Nephron progenitor cell (in vitro differentiated cells): ENCODE data around the gene NOC3L.

ENCODE experiments used
- DNase-seq: peaks from one replicate; pipeline ENCODE4 v3.0.0; 2021
- H3K27ac Mint-ChIP-seq: 2 replicates; pipeline ENCODE4 v1.8.0; 2021; ENCODE audit warnings: mild to moderate bottlenecking, moderate library complexity, mixed read lengths
- H3K27me3 Mint-ChIP-seq: 2 replicates; pipeline ENCODE4 v1.8.0; 2021; ENCODE audit warnings: mild to moderate bottlenecking, low read depth, mixed read lengths; ENCODE audit not compliant: poor library complexity
- H3K36me3 Mint-ChIP-seq: 2 replicates; pipeline ENCODE4 v1.8.0; 2021; ENCODE audit warnings: low read depth, mixed read lengths
- H3K4me1 Mint-ChIP-seq: 2 replicates; pipeline ENCODE4 v1.8.0; 2021; ENCODE audit warnings: mixed read lengths
- H3K4me3 Mint-ChIP-seq: 2 replicates; pipeline ENCODE4 v1.8.0; 2021; ENCODE audit warnings: mild to moderate bottlenecking, moderate library complexity, mixed read lengths
- H3K9me3 Mint-ChIP-seq: 2 replicates; pipeline ENCODE4 v1.8.0; 2021; ENCODE audit warnings: mild to moderate bottlenecking, moderate library complexity, mixed read lengths
- TF ChIP-seq, protein P1 (sequence below): fragments of 200-600 bp; sonication (generic); IDR thresholded peaks from 2 replicates; pipeline ENCODE4 v1.5.0; 2021; ENCODE audit warnings: antibody characterized with exemption

Gene NOC3L

DNA sequence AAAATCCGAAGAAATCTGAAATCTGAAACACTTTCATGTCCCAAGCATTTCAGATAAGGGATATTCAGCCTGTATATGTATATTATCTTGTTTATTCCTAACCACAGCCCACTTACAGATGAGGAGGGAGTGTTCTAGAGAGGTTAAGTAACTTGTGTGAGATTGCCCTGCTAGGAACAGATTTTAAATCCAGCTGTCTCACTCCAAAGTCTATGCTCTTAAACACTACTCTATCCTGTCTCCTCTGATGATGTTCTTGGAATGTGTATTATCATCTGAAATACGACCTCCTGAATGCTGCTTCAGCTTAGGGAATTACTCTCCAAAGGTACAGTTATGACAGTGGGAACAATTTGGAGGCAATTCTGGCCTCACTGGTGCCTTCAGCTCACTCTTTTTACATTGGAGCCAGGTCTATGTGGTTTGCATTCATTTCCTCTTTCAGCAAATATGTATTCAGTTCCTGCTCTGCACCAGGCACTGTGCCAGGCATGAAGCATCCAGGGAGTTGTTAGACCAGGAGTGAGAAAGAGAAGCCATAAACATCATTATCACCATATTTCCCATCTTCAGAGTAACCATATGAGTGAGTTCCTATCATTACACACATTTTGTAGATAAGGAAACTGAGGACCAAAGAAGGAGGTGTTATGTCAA, 70.2 kb downstream of the NOC3L start:
- Mint-ChIP-seq H3K27ac (no peak overlapping the region), H3K27me3 (no peaks in the 10 kb centered on the region), H3K9me3 (no peaks in the 10 kb centered on the region), H3K4me1 (no peaks in the 10 kb centered on the region), H3K4me3 (no peak overlapping the region), H3K36me3 (no peaks in the 10 kb centered on the region)
- TF ChIP-seq, protein P1, sequence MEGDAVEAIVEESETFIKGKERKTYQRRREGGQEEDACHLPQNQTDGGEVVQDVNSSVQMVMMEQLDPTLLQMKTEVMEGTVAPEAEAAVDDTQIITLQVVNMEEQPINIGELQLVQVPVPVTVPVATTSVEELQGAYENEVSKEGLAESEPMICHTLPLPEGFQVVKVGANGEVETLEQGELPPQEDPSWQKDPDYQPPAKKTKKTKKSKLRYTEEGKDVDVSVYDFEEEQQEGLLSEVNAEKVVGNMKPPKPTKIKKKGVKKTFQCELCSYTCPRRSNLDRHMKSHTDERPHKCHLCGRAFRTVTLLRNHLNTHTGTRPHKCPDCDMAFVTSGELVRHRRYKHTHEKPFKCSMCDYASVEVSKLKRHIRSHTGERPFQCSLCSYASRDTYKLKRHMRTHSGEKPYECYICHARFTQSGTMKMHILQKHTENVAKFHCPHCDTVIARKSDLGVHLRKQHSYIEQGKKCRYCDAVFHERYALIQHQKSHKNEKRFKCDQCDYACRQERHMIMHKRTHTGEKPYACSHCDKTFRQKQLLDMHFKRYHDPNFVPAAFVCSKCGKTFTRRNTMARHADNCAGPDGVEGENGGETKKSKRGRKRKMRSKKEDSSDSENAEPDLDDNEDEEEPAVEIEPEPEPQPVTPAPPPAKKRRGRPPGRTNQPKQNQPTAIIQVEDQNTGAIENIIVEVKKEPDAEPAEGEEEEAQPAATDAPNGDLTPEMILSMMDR: no peak
- no peak for DNase-seq

DNA sequence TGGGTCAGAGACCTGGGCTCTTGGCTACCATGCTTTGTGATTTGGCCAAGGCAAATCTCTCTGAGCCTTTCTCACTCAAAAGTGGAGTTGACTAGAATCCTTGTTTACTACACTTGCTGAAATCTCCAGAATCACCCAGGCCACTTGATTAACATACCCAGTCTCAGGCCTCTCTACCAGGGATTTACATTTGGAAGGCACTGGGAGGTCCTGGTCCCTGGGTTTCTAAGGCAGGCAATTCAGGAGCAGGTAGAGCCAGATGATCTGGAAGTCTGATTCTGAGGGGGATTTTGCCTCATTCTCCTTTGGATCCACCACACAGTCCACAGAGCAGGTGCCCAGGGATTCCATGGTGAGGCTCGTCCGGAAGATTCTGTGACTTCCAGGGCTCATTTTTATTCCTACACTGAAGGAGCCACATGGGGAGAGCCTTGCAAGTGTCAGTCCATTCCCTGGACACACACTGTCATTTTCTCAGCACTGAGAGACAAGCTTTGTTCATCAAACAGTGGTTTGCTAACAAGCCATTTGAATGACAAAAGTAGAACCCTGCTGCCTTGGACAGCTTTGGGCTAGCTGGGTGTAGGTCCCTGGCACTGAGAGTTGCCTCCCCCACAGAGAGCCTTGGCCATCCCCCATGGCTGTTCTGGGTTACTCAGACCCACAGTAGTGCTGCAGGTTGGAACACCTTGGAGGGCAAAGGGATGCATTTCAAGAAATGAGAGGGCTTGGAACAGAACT, 74.2 kb downstream of the NOC3L start:
- H3K27ac Mint-ChIP-seq: no peak overlapping the region

DNA sequence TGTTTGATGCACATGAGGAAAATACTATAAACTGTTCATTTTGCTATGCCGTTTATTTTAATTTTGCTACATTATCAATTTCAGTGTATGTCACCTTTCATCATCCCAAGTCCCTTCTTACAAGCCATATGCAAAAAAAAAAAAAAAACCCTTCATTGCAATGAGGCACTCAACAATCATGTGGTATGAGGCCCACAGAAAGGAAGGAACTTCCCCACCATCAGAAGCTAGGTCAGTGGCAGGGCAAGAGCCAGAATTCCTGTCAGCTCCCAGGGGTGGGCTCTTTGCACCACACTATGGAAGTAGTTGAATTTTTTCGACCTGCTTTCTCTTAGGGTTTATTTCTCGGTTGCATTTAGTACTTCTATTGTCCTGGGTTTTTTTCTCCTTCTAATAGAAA, 75.4 kb downstream of the NOC3L start:
- Mint-ChIP-seq H3K27ac (no peak overlapping the region), H3K4me1 (no peaks in the 10 kb centered on the region), H3K27me3 (no peaks in the 10 kb centered on the region), H3K36me3 (no peaks in the 10 kb centered on the region), H3K4me3 (no peak overlapping the region), H3K9me3 (no peaks in the 10 kb centered on the region)
- TF ChIP-seq, protein P1: no peak
- DNase-seq: no peak

More for the DNA sequence above, 74.2 kb downstream of the NOC3L start:
- H3K4me1 Mint-ChIP-seq: no peaks in the 10 kb centered on the region
- H3K27me3 Mint-ChIP-seq: no peaks in the 10 kb centered on the region
- no peak for DNase-seq
- no peak overlapping the region for H3K4me3 Mint-ChIP-seq
- no peaks in the 10 kb centered on the region for H3K36me3 Mint-ChIP-seq
- no peaks in the 10 kb centered on the region for H3K9me3 Mint-ChIP-seq
- TF ChIP-seq, protein P1: no peak

DNA sequence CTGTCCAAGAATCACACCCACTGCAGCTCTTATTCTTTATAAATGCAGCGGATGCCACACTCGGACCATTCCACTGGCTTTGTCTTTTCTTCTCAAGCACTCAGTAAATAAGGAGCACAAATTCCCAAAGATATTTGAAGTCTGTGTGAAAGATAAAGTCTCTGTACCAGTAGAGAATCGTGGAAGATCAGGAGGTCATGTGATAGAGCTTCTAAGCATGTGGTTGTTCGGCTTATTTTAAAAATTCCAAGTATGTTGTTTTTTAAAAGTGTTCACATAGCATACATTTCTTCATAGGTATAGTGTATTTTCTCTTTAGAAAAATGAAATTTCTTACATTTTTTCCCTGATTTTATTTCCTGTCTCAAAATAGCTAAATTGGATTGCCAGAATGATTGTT, 75.8 kb downstream of the NOC3L start:
- no peaks in the 10 kb centered on the region for H3K27me3 Mint-ChIP-seq
- TF ChIP-seq, protein P1: no peak
- H3K27ac Mint-ChIP-seq: no peak overlapping the region
- H3K4me1 Mint-ChIP-seq: no peaks in the 10 kb centered on the region
- no peaks in the 10 kb centered on the region for H3K9me3 Mint-ChIP-seq
- H3K4me3 Mint-ChIP-seq: no peak overlapping the region
- H3K36me3 Mint-ChIP-seq: no peaks in the 10 kb centered on the region
- no peak for DNase-seq

DNA sequence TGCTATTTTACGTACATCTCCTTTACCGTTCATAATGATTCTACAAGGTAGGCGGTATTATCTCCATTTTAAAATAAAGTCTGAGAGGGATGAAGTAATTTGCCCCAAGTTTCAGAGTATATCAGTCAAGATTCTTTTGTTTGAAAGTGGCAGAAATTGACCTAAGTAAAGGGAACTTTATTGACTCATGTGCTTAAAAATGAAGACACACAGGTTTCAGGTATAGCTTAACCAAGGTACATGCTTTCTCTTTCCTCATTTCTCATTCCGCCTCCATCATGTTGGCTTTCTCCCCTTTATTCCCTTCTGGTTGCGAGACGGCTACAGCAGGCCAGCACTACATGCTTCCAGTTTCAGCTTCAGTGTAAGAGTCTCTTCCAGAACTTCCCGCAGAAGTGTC, 77.5 kb downstream of the NOC3L start:
- H3K4me3 Mint-ChIP-seq: no peak overlapping the region
- no peaks in the 10 kb centered on the region for H3K9me3 Mint-ChIP-seq
- H3K27ac Mint-ChIP-seq: no peak overlapping the region
- no peak for DNase-seq
- H3K27me3 Mint-ChIP-seq: no peaks in the 10 kb centered on the region
- H3K4me1 Mint-ChIP-seq: no peaks in the 10 kb centered on the region
- H3K36me3 Mint-ChIP-seq: no peaks in the 10 kb centered on the region
- TF ChIP-seq, protein P1: no peak
